ENCODE measurements around the gene KDR. TPM values are rescaled to one million over a fixed set of nuclear protein-coding genes. Genes with fewer than 3 reads are reported as not detected.

Gene KDR
- total RNA-seq, 1 experiment from 2014 or later, result 0.09 TPM

GRCh38 chr4:55157559-55158277, 32.3 kb upstream of the KDR start:
- H4K20me1 ChIP-seq (ENCODE audit: insufficient read depth), result no peaks in the 10 kb centered on the region
- no peak overlapping the region for H3K27ac ChIP-seq
- H3K79me2 ChIP-seq (ENCODE audit: low read depth), result no peaks in the 10 kb centered on the region
- H3K9me2 ChIP-seq (ENCODE audit: insufficient read depth), result no peaks in the 10 kb centered on the region
- H3K36me3 ChIP-seq (ENCODE audit: low read depth), result no peaks in the 10 kb centered on the region
- no peaks in the 10 kb centered on the region for H3K4me1 ChIP-seq (replicated peaks; ENCODE audit: insufficient read depth)
- no peak overlapping the region for H3K4me3 ChIP-seq
- no peaks in the 10 kb centered on the region for H3K9me3 ChIP-seq (ENCODE audit: insufficient read depth, low read depth)
- TF ChIP-seq, protein P1, sequence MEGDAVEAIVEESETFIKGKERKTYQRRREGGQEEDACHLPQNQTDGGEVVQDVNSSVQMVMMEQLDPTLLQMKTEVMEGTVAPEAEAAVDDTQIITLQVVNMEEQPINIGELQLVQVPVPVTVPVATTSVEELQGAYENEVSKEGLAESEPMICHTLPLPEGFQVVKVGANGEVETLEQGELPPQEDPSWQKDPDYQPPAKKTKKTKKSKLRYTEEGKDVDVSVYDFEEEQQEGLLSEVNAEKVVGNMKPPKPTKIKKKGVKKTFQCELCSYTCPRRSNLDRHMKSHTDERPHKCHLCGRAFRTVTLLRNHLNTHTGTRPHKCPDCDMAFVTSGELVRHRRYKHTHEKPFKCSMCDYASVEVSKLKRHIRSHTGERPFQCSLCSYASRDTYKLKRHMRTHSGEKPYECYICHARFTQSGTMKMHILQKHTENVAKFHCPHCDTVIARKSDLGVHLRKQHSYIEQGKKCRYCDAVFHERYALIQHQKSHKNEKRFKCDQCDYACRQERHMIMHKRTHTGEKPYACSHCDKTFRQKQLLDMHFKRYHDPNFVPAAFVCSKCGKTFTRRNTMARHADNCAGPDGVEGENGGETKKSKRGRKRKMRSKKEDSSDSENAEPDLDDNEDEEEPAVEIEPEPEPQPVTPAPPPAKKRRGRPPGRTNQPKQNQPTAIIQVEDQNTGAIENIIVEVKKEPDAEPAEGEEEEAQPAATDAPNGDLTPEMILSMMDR (conservative IDR thresholded peaks at IDR 0.05), result no peak
- TF ChIP-seq EZH2 (IDR thresholded peaks at IDR 0.05; ENCODE audit: low read depth), result no peak
- ChIA-PET CTCF (interaction anchor here (0.7 kb wide), 1 partner anchor 146 kb away, joined by 8 read pairs; no protein-coding TSS in a partner anchor), POLR2A (ENCODE audit: unreplicated experiment) (no interaction called here)
- H2AFZ ChIP-seq, result no peak overlapping the region
- no TSS peak for BruUV-seq (replicated peaks)
- no peak overlapping the region for H3K4me2 ChIP-seq
- no peaks in the 10 kb centered on the region for H3F3A ChIP-seq (ENCODE audit: insufficient read depth, low read depth)
- intact Hi-C loops (cut with micrococcal nuclease; ENCODE audit: unreplicated experiment), result no loop called here
- no peaks in the 10 kb centered on the region for H3K27me3 ChIP-seq (ENCODE audit: insufficient read depth, low read depth)
- no peak for DNase-seq

DNA sequence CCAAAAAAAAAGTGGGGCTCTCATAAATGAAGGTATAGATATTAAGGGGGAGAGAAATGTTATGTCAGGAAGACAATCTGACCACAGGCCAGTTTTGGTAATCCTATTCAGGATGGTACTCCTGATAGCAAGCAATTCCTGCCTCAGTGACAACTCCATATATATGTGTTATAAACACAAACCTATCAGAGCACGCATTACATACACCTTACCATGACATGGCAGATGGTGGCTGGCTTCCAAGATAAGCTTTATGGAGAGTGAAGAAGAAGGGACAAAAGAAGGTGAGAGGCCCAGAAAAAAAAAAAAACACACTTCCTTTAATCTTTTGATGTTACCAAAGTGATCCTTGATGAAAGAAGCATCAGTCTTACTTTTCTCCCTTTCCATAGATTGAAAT, 29.5 kb upstream of the KDR start:
- Histone ChIP-seq H3F3A (ENCODE audit: insufficient read depth, low read depth) (no peaks in the 10 kb centered on the region), H3K27ac (no peak overlapping the region), H3K4me2 (no peak overlapping the region), H3K4me1 (replicated peaks; ENCODE audit: insufficient read depth) (no peaks in the 10 kb centered on the region), H3K4me3 (no peak overlapping the region), H3K27me3 (ENCODE audit: insufficient read depth, low read depth) (no peaks in the 10 kb centered on the region), H3K79me2 (ENCODE audit: low read depth) (no peaks in the 10 kb centered on the region), H4K20me1 (ENCODE audit: insufficient read depth) (no peaks in the 10 kb centered on the region), H3K36me3 (ENCODE audit: low read depth) (no peaks in the 10 kb centered on the region), H3K9me2 (ENCODE audit: insufficient read depth) (no peaks in the 10 kb centered on the region), H2AFZ (no peak overlapping the region), H3K9me3 (ENCODE audit: insufficient read depth, low read depth) (no peaks in the 10 kb centered on the region)
- BruUV-seq (replicated peaks), result no TSS peak
- ChIA-PET CTCF (no interaction called here), POLR2A (ENCODE audit: unreplicated experiment) (no interaction called here)
- intact Hi-C loops (cut with micrococcal nuclease; ENCODE audit: unreplicated experiment), result no loop called here
- DNase-seq, result no peak
- no peak for TF ChIP-seq EZH2 (IDR thresholded peaks at IDR 0.05; ENCODE audit: low read depth)
- TF ChIP-seq, protein P1 (conservative IDR thresholded peaks at IDR 0.05), result no peak

GRCh38 chr4:55154290-55154880, 29.0 kb upstream of the KDR start:
- Histone ChIP-seq H3K4me3 (no peak overlapping the region), H2AFZ (no peak overlapping the region), H3K27ac (no peak overlapping the region), H4K20me1 (ENCODE audit: insufficient read depth) (no peaks in the 10 kb centered on the region), H3K9me3 (ENCODE audit: insufficient read depth, low read depth) (no peaks in the 10 kb centered on the region), H3K79me2 (ENCODE audit: low read depth) (no peaks in the 10 kb centered on the region), H3K4me2 (no peak overlapping the region), H3K9me2 (ENCODE audit: insufficient read depth) (no peaks in the 10 kb centered on the region), H3K36me3 (ENCODE audit: low read depth) (no peaks in the 10 kb centered on the region), H3K27me3 (ENCODE audit: insufficient read depth, low read depth) (no peaks in the 10 kb centered on the region), H3F3A (ENCODE audit: insufficient read depth, low read depth) (no peaks in the 10 kb centered on the region), H3K4me1 (replicated peaks; ENCODE audit: insufficient read depth) (no peaks in the 10 kb centered on the region)
- no peak for TF ChIP-seq EZH2 (IDR thresholded peaks at IDR 0.05; ENCODE audit: low read depth)
- TF ChIP-seq, protein P1 (conservative IDR thresholded peaks at IDR 0.05), result no peak
- no TSS peak for BruUV-seq (replicated peaks)
- CTCF ChIA-PET, result no interaction called here
- POLR2A ChIA-PET (ENCODE audit: unreplicated experiment), result interaction anchor here (0.6 kb wide), 1 partner anchor 1827 kb away, joined by 5 read pairs; no protein-coding TSS in a partner anchor
- no peak for DNase-seq
- intact Hi-C loops (cut with micrococcal nuclease; ENCODE audit: unreplicated experiment), result no loop called here
